ENCODE data around the gene CD74. TPM values are rescaled to one million over a fixed set of nuclear protein-coding genes. Genes with fewer than 3 reads are reported as not detected.

Gene CD74
- total and polyA plus RNA-seq, 4 donors, result 176 to 327 (median 257) TPM

DNA sequence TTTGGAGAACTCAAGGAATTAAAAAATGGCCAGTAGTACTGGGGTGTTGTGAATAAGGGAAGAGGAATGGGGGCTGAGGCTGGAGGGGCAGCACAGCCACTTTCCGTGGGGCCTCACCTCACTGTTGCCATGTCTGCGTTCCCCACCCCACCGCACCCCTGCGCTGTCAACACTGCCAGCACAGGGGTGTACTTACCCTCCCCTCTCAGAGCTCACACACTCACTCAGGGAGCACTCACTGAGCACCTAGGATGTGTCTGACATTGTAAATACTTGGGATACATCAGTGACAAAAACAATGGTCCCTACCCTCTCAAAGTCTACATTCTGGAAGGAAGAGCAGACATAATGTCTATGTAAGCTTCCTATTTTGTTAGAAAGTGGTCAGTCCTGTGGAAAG is 40.2 kb upstream of the CD74 start:
- no peak for TF ChIP-seq HNF4A (conservative IDR thresholded peaks at IDR 0.05)
- TF ChIP-seq, protein P1, sequence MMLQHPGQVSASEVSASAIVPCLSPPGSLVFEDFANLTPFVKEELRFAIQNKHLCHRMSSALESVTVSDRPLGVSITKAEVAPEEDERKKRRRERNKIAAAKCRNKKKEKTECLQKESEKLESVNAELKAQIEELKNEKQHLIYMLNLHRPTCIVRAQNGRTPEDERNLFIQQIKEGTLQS (IDR thresholded peaks at IDR 0.05), result no peak
- no peak for TF ChIP-seq JUND (IDR thresholded peaks at IDR 0.05)
- TF ChIP-seq, protein P2, sequence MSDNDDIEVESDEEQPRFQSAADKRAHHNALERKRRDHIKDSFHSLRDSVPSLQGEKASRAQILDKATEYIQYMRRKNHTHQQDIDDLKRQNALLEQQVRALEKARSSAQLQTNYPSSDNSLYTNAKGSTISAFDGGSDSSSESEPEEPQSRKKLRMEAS (IDR thresholded peaks at IDR 0.05), result no peak
- TF ChIP-seq RXRA (IDR thresholded peaks at IDR 0.05), result no peak
- TF ChIP-seq, protein P3, sequence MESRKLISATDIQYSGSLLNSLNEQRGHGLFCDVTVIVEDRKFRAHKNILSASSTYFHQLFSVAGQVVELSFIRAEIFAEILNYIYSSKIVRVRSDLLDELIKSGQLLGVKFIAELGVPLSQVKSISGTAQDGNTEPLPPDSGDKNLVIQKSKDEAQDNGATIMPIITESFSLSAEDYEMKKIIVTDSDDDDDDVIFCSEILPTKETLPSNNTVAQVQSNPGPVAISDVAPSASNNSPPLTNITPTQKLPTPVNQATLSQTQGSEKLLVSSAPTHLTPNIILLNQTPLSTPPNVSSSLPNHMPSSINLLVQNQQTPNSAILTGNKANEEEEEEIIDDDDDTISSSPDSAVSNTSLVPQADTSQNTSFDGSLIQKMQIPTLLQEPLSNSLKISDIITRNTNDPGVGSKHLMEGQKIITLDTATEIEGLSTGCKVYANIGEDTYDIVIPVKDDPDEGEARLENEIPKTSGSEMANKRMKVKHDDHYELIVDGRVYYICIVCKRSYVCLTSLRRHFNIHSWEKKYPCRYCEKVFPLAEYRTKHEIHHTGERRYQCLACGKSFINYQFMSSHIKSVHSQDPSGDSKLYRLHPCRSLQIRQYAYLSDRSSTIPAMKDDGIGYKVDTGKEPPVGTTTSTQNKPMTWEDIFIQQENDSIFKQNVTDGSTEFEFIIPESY (IDR thresholded peaks at IDR 0.05), result no peak
- TF ChIP-seq YY1 (IDR thresholded peaks at IDR 0.05), result no peak
- TF ChIP-seq, protein P4, sequence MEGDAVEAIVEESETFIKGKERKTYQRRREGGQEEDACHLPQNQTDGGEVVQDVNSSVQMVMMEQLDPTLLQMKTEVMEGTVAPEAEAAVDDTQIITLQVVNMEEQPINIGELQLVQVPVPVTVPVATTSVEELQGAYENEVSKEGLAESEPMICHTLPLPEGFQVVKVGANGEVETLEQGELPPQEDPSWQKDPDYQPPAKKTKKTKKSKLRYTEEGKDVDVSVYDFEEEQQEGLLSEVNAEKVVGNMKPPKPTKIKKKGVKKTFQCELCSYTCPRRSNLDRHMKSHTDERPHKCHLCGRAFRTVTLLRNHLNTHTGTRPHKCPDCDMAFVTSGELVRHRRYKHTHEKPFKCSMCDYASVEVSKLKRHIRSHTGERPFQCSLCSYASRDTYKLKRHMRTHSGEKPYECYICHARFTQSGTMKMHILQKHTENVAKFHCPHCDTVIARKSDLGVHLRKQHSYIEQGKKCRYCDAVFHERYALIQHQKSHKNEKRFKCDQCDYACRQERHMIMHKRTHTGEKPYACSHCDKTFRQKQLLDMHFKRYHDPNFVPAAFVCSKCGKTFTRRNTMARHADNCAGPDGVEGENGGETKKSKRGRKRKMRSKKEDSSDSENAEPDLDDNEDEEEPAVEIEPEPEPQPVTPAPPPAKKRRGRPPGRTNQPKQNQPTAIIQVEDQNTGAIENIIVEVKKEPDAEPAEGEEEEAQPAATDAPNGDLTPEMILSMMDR (IDR thresholded peaks at IDR 0.05; ENCODE audit: low read depth, low read length, missing input control), result no peak
- Histone ChIP-seq H3K4me3 (ENCODE audit: low read depth in 1 of 3, low read length in 3 of 3) (no peak overlapping the region), H3K27me3 (ENCODE audit: control insufficient read depth in 4 of 4, insufficient read depth in 4 of 4, low read length in 3 of 4) (no peaks in the 10 kb centered on the region), H3K4me1 (ENCODE audit: control insufficient read depth in 4 of 4, insufficient read depth in 4 of 4, low read length in 3 of 4) (peaks cover 0 to 15% (median 8%) of the 10 kb centered on the region in 4 donors), H3K27ac (ENCODE audit: low read depth in 1 of 2, low read length in 2 of 2) (no peak overlapping the region), H3K9me3 (ENCODE audit: control insufficient read depth in 4 of 4, low read length in 3 of 4) (no peaks in the 10 kb centered on the region), H3K36me3 (ENCODE audit: control insufficient read depth in 4 of 4, insufficient read depth in 3 of 4, low read depth in 1 of 4, low read length in 3 of 4) (peaks cover 0 to 2% (median under 1%) of the 10 kb centered on the region in 4 donors), H3K9ac (ENCODE audit: low read depth in 1 of 2, low read length in 2 of 2) (no peak overlapping the region)
- no peak for DNase-seq (ENCODE audit: low spot score)
- WGBS, result 96% methylated on average over 4 of the region's 4 CpGs

DNA sequence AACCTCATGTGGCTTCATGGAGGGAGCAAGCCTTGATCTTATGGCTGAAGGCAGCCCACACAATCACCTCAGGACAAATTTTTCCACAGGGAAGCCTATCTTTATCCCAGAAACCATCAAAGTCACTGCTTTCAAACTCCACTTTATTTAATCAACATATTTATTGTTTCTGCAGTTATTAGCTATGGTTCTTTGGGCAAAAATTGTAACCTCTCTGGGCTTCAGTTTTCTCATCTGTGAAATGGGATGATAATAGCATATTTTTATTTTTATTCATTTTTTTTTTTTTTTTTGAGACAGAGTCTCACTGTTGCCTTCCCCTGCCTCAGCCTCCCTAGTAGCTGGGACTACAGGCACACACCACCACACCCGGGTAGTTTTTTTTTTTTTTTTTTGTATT is 38.9 kb upstream of the CD74 start:
- DNase-seq (ENCODE audit: low spot score), result no peak
- no peak overlapping the region for H3K27ac ChIP-seq (ENCODE audit: low read depth in 1 of 2, low read length in 2 of 2)
- no peak overlapping the region for H3K9ac ChIP-seq (ENCODE audit: low read depth in 1 of 2, low read length in 2 of 2)
- TF ChIP-seq YY1 (IDR thresholded peaks at IDR 0.05) (no peak), RAD21 (IDR thresholded peaks at IDR 0.05) (no peak), FOXA2 (IDR thresholded peaks at IDR 0.05) (no peak)
- TF ChIP-seq, protein P4 (IDR thresholded peaks at IDR 0.05; ENCODE audit: low read depth, low read length, missing input control), result no peak
- TF ChIP-seq, protein P2 (IDR thresholded peaks at IDR 0.05), result no peak
- no peaks in the 10 kb centered on the region for H3K27me3 ChIP-seq (ENCODE audit: control insufficient read depth in 4 of 4, insufficient read depth in 4 of 4, low read length in 3 of 4)
- 90% methylated on average over 1 of the region's 1 CpG for WGBS
- no peak overlapping the region for H3K4me3 ChIP-seq (ENCODE audit: low read depth in 1 of 3, low read length in 3 of 3)
- peaks cover 0 to 18% (median 11%) of the 10 kb centered on the region in 4 donors for H3K4me1 ChIP-seq (ENCODE audit: control insufficient read depth in 4 of 4, insufficient read depth in 4 of 4, low read length in 3 of 4)
- H3K9me3 ChIP-seq (ENCODE audit: control insufficient read depth in 4 of 4, low read length in 3 of 4), result no peaks in the 10 kb centered on the region
- peaks cover 3 to 15% (median 13%) of the 10 kb centered on the region in 4 donors for H3K36me3 ChIP-seq (ENCODE audit: control insufficient read depth in 4 of 4, insufficient read depth in 3 of 4, low read depth in 1 of 4, low read length in 3 of 4)
